Heart left ventricle (tissue), 16 donors: Measurements from ENCODE around the gene CDC37L1. TPM values are rescaled to one million over a fixed set of nuclear protein-coding genes. Genes with fewer than 3 reads are reported as not detected.

Source experiments
- ATAC-seq, 4 donors: fragments of 200-7000 bp; cut with Tn5 transposase; one replicate each; pipeline ENCODE4 v1.9.1; 2020 to 2022; ENCODE audit warnings: moderate library complexity in 4 of 4, mild to moderate bottlenecking in 3 of 4, moderate number of reproducible peaks in 1 of 4
- DNase-seq, 5 donors: peaks; one replicate each; pipeline ENCODE4 v3.0.0-alpha.2; 2020
- H3K27ac ChIP-seq, 12 donors: fragments of 200-600 bp; sonication (generic) in 4 of 12; one replicate each; pipeline versions ENCODE4 v1.5.0 to v1.8.0; 2016 to 2022; ENCODE audit warnings: mild to moderate bottlenecking in 2 of 12
- H3K27me3 ChIP-seq, 9 donors: fragments of 200-600 bp; sonication (generic) in 2 of 9; one replicate each; pipeline versions ENCODE4 v1.5.1 to v1.8.0; 2016 to 2022; ENCODE audit warnings: mild to moderate bottlenecking in 3 of 9
- H3K36me3 ChIP-seq, 9 donors: fragments of 200-600 bp; sonication (generic) in 2 of 9; one replicate each; pipeline versions ENCODE4 v1.5.0 to v1.8.0; 2018 to 2022; ENCODE audit warnings: mild to moderate bottlenecking in 2 of 9
- H3K4me1 ChIP-seq, 12 donors: fragments of 200-600 bp; sonication (generic) in 4 of 12; one replicate each; pipeline versions ENCODE4 v1.5.0 to v1.8.0; 2016 to 2022; ENCODE audit warnings: mild to moderate bottlenecking in 3 of 12
- H3K4me3 ChIP-seq, 12 donors: fragments of 200-600 bp; sonication (generic) in 4 of 12; one replicate each; pipeline versions ENCODE4 v1.5.0 to v1.8.0; 2017 to 2022; ENCODE audit warnings: mild to moderate bottlenecking in 9 of 12, moderate library complexity in 4 of 12
- H3K9me3 ChIP-seq, 12 donors: fragments of 200-600 bp; sonication (generic) in 4 of 12; one replicate each; pipeline versions ENCODE4 v1.5.0 to v1.8.0; 2016 to 2022; ENCODE audit warnings: mild to moderate bottlenecking in 1 of 12
- POLR2A ChIP-seq, 2 donors: fragments of 450-650 bp; IDR thresholded peaks; one replicate each; pipeline ENCODE4 v1.6.1; 2017; ENCODE audit warnings: antibody characterized with exemption in 2 of 2, mild to moderate bottlenecking in 2 of 2, moderate library complexity in 2 of 2
- WGBS, 4 donors: extraction: QIAGEN DNeasy Blood & Tissue Kit in 2 of 4; methylation state at CpG; one replicate each; pipeline versions ENCODE4 v1.1.5 to v1.1.7; 2013 to 2018; 5-methylcytosine and 5-hydroxymethylcytosine counted together
- intact Hi-C, 10 donors: fragments of 100-400 bp; cut with DNase I; formaldehyde crosslinking; loops; one replicate each; pipeline versions ENCODE4 v1.11.1 to v1.14.2; 2022
- polyA plus RNA-seq, 2 donors: library from polyadenylated mRNA; stranded (reverse); fragments of 200-250 nt; gene quantifications; one replicate each; pipeline ENCODE4 v1.2.3, GENCODE V29; 2013
- total RNA-seq, 9 donors: library from RNA; depleted of rRNA in 2 of 9; stranded (reverse); fragments of >200 nt in 2 of 9; fragmentation: NEBNext Ultra II Directional in 3 of 9; extraction: Animal tissue kit (Norgen Biotek cat#: 25700) in 3 of 9; gene quantifications; one replicate each; pipeline versions ENCODE4 v1.1.0 to v1.2.4, GENCODE V29; 2016 to 2023
- TF ChIP-seq, protein P1 (sequence below), 12 donors: fragments of 200-600 bp; sonication (generic) in 4 of 12; IDR thresholded peaks; one replicate each; pipeline versions ENCODE4 v1.5.0 to v1.8.0; 2018 to 2022; ENCODE audit warnings: antibody characterized with exemption in 12 of 12, mild to moderate bottlenecking in 5 of 12
- donor health status: ischemic (EF 13 %, LVEDD 7.1; RV severe dilation, severe dysfunction).
- donor health status: healthy with polysubstance abuse.
- donor health status: DM: no; HTN: yes; CAD: no.
- donor health status: DM: no; HTN: no; CAD: no.
- donor health status: ischemic (EF 25% LVEDD 6.9; RV normal size, moderate dysfunction).
- donor health status: ischemic (EF 25% LVEDD 5.7; RV mildly dilated, moderate dysfunction).
- donor health status: healthy.
- donor health status: DM: yes; HTN: yes; CAD: no.
- donor health status: ischemic (EF 35%, LVEDD 5.7; RV mildly dilated, moderate dysfunction).
- donor health status: nonischemic (EF 11% LVEDD 7.7; RV severe dilation, severe dysfunction).
- donor health status: DM: yes; HTN: yes; CAD: no.
- donor health status: PGD.
- donor health status: ischemic (EF 29% LVEDD 5.4; RV normal size, mild dysfunction).
- donor health status: nonischemic (EF 23%, LVEDD 6.1; RV moderate dilation, normal function).

Gene CDC37L1
- total and polyA plus RNA-seq, 11 donors: 15.6 to 100 (median 34.9) TPM

GRCh38 chr9:4690144-4690543 is 10.8 kb downstream of the CDC37L1 start:
- peaks cover 0 to 94% (median 67%) of the 10 kb centered on the region in 9 donors for H3K36me3 ChIP-seq
- ATAC-seq (no peak), DNase-seq (no peak)
- H3K4me3 ChIP-seq: no peak overlapping the region
- peaks cover 0 to 45% (median 23%) of the 10 kb centered on the region in 12 donors for H3K4me1 ChIP-seq
- 87 to 93% (median 89%) methylated on average over 4 of the region's 4 CpGs for WGBS, 4 donors
- TF ChIP-seq, protein P1, sequence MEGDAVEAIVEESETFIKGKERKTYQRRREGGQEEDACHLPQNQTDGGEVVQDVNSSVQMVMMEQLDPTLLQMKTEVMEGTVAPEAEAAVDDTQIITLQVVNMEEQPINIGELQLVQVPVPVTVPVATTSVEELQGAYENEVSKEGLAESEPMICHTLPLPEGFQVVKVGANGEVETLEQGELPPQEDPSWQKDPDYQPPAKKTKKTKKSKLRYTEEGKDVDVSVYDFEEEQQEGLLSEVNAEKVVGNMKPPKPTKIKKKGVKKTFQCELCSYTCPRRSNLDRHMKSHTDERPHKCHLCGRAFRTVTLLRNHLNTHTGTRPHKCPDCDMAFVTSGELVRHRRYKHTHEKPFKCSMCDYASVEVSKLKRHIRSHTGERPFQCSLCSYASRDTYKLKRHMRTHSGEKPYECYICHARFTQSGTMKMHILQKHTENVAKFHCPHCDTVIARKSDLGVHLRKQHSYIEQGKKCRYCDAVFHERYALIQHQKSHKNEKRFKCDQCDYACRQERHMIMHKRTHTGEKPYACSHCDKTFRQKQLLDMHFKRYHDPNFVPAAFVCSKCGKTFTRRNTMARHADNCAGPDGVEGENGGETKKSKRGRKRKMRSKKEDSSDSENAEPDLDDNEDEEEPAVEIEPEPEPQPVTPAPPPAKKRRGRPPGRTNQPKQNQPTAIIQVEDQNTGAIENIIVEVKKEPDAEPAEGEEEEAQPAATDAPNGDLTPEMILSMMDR (IDR thresholded peaks at IDR 0.05): no peak
- TF ChIP-seq POLR2A (IDR thresholded peaks at IDR 0.05): no peak
- intact Hi-C loops: no loop called here
- H3K27ac ChIP-seq: peak overlapping the region in 1 of 12 donors; percentile 18
- H3K27me3 ChIP-seq: no peaks in the 10 kb centered on the region
- H3K9me3 ChIP-seq: no peaks in the 10 kb centered on the region

DNA sequence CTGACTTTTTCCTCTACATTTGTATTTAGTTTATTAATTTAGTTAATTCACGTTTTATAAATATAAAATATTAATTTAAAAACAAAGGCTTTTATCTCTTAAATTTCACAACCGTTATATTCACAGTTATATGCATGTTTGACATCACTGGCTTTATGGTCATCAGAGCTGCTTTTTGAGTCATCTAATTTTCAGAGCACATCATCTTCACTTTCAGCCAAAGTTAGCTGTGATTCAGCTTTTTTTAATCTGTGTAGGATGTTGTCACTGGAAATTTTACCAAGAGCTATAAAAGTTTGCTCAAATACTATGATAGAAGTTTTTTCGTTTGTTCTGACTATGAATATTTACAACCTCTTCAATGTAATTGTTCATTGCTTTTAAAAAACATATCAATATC is 12.4 kb downstream of the CDC37L1 start:
- no peak for DNase-seq
- H3K36me3 ChIP-seq: peaks cover 0 to 94% (median 62%) of the 10 kb centered on the region in 9 donors
- TF ChIP-seq, protein P1 (IDR thresholded peaks at IDR 0.05): no peak
- TF ChIP-seq POLR2A (IDR thresholded peaks at IDR 0.05): no peak

GRCh38 chr9:4700091-4700490 is 20.7 kb downstream of the CDC37L1 start:
- 94 to 96% (median 95%) methylated on average over 3 of the region's 3 CpGs for WGBS, 4 donors
- no peak for TF ChIP-seq POLR2A (IDR thresholded peaks at IDR 0.05)
- TF ChIP-seq, protein P1 (IDR thresholded peaks at IDR 0.05): no peak
- Histone ChIP-seq H3K4me1 (no peaks in the 10 kb centered on the region), H3K9me3 (no peaks in the 10 kb centered on the region), H3K4me3 (no peak overlapping the region), H3K27me3 (no peaks in the 10 kb centered on the region), H3K36me3 (peaks cover 0 to 99% (median 82%) of the 10 kb centered on the region in 9 donors), H3K27ac (no peak overlapping the region)
- intact Hi-C loops: no loop called here
- DNase-seq (no peak), ATAC-seq (no peak)

More for the DNA sequence above, 12.4 kb downstream of the CDC37L1 start:
- intact Hi-C loops: no loop called here
- Histone ChIP-seq H3K27ac (peak overlapping the region in 1 of 12 donors; percentile 0), H3K27me3 (no peaks in the 10 kb centered on the region), H3K4me1 (peaks cover 0 to 29% (median 14%) of the 10 kb centered on the region in 12 donors), H3K9me3 (no peaks in the 10 kb centered on the region), H3K4me3 (no peak overlapping the region)
- 84 to 90% (median 88%) methylated on average over 3 of the region's 3 CpGs for WGBS, 4 donors
- no peak for ATAC-seq

GRCh38 chr9:4700932-4701331 is 21.6 kb downstream of the CDC37L1 start:
- Histone ChIP-seq H3K27me3 (no peaks in the 10 kb centered on the region), H3K9me3 (no peaks in the 10 kb centered on the region), H3K36me3 (peaks cover 0 to 100% (median 89%) of the 10 kb centered on the region in 9 donors), H3K4me1 (no peaks in the 10 kb centered on the region), H3K27ac (no peak overlapping the region), H3K4me3 (no peak overlapping the region)
- ATAC-seq: no peak
- intact Hi-C loops: no loop called here
- 82 to 87% (median 86%) methylated on average over 2 of the region's 2 CpGs for WGBS, 4 donors
- no peak for TF ChIP-seq POLR2A (IDR thresholded peaks at IDR 0.05)
- TF ChIP-seq, protein P1 (IDR thresholded peaks at IDR 0.05): no peak
- DNase-seq: no peak
